Renal cortical epithelial cell (primary cell): ENCODE results near the gene FOXD2. TPM values are rescaled to one million over a fixed set of nuclear protein-coding genes. Genes with fewer than 3 reads are reported as not detected.
"Not testable (repeated sequence)": the region's sequence is repeated elsewhere in the genome, so short reads cannot be mapped to it uniquely, and the experiment has no call there.

ENCODE experiments used
- DNase-seq: peaks from one replicate; pipeline ENCODE4 v3.0.0-alpha.2; 2011; ENCODE audit warnings: low read depth
- total RNA-seq: library from RNA; depleted of rRNA; stranded (reverse); fragments of >200 nt; gene quantifications from 2 replicates; pipeline ENCODE4 v1.2.3, GENCODE V29; 2014

FOXD2 gene
- total RNA-seq, 1 donor from 2014 or later = 0.15 TPM

GRCh38 chr1:47439819-47440598, 2.2 kb downstream of the FOXD2 start:
- DNase-seq = no peak

GRCh38 chr1:47440599-47441081, 2.8 kb downstream of the FOXD2 start:
- no peak for DNase-seq

DNA sequence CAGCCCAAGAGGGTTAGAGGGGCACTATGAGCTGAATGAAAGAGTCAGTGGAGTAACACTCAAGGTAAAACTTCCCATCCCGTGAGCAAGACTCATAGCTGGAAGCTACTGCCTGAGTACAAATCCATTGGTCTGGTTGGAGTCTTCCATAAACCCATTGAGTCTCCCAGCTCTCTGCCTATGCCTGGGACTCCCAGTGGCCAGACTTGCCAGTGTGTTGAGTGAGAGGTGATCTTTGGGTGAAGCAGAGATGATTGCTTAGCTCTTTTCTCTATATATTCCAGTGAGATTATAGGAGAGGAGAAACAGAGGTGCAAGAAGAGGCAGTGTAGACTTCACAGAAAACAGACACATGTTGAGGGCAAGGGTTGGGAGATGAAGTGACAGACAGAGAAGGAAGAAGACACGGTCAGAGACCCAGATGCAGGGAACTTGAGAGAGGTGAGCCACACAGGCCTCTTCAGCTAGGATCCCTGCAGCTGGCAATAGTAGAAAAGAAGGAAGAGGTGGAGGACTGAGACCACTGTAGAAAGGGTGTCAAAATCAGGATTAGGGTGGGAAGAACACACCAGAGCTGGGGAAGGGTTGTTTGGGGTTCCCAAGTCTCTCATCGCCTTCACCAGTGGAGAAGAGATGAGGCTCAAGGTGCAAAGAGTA, 3.7 kb downstream of the FOXD2 start:
- no peak for DNase-seq

- no peak for DNase-seq
Measured at GRCh38 chr1:47442202-47442601, 4.4 kb downstream of the FOXD2 start.

DNA sequence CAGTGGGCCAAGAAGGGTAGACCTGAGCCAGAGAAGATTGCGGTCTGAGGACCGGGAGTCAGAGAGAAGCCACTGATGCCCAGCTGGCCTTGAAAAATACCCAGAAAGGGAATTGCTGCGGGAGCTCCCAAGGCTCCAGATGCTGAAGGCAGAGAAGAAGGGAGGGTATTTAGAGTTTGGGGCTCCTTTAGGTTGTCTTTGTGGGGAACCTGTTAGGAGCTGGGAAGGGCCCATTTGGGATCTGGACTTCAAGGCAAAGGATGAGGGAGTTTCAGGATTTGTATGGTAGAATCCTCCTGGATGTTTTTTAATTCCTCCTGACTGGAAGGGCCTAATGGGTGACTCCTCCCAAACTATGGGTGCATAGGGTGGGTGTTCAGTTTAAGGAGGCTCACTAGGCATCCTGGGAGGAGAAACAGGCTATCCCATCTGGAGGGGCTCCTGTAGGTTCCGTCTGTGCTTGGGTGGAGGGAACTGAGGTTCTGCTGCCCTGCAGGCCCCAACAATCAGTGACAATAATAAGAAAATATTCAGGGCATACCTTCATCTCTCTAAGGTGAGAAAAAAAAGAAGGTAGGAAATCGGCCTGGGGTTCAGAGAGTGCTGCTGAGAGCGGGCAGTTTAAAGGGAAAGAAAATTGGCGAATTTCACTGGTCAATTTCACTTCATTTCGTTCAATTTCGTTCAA, 5.1 kb downstream of the FOXD2 start:
- no peak for DNase-seq

GRCh38 chr1:47443530-47444296, 5.9 kb downstream of the FOXD2 start:
- no peak for DNase-seq

GRCh38 chr1:47444297-47444561, 6.4 kb downstream of the FOXD2 start:
- DNase-seq = no peak

- no peak for DNase-seq
Measured at GRCh38 chr1:47444562-47445465, 7.0 kb downstream of the FOXD2 start.

- DNase-seq = no peak
Measured at GRCh38 chr1:47445823-47446550, 8.1 kb downstream of the FOXD2 start.

GRCh38 chr1:47448462-47449222, 10.8 kb downstream of the FOXD2 start:
- DNase-seq = no peak

GRCh38 chr1:47449822-47450552, 12.1 kb downstream of the FOXD2 start:
- no peak for DNase-seq

DNA sequence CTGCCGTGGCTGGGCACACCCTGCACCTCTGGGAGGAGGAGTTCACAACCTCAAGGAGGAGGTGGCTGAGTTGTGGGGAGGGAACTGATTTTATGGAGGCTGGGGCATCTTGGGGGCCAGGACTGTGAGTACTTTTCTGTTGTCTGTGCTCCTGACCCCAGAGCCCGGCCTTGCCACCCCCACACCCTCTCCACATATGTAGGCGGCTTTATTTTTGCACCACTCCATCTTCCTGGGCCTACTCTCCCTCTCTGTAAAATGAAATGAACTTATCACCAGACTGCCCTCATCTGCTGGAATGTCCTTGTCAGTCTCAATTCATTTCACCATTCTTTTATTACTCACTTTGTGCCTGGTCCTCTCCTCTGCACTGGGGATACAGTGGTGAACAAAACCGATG, 12.8 kb downstream of the FOXD2 start:
- no peak for DNase-seq

GRCh38 chr1:47452426-47452825, 14.6 kb downstream of the FOXD2 start:
- no peak for DNase-seq

- DNase-seq = not testable (repeated sequence)
Measured at GRCh38 chr1:47453910-47454309, 16.1 kb downstream of the FOXD2 start.

GRCh38 chr1:47456250-47456649, 18.4 kb downstream of the FOXD2 start:
- DNase-seq = no peak

DNA sequence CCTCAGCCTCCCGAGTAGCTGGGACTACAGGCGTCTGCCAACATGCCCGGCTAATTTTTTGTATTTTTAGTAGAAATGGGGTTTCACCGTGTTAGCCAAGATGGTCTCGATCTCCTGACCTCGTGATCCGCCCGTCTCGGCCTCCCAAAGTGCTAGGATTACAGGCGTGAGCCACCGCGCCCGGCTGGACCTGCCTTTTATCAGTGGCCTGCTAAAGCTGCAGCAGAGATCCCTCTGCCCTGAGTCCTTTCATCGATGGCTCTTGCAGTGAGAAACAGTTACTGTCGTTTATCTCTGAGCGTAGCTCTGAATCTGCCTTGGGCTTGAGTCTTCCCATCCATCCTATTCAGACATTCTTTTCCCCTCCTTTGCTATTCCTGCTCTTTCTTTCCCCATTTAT, 19.7 kb downstream of the FOXD2 start:
- not testable (repeated sequence) for DNase-seq

- no peak for DNase-seq
Measured at GRCh38 chr1:47459253-47459788, 21.5 kb downstream of the FOXD2 start.

- no peak for DNase-seq
Measured at GRCh38 chr1:47460040-47460439, 22.2 kb downstream of the FOXD2 start.

DNA sequence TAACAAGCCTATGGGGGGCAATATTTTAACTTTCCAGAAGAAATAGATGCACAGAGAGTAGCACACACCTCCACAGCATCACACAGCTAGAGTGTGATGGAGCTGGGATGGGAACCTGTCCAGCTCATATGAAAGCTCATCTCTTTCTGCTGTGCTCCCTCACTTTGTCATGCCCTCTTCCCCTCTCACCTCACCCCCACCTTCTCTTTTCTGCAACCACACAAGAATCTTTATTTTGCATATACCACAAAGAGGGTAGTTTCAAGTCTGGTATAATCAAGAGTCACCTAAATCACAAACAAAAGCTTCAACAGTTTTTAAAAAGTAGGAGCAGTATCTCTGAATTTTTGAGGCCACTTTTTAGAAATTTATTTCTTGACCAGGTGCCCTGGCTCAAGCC, 22.6 kb downstream of the FOXD2 start:
- no peak for DNase-seq
